Gastroesophageal sphincter (tissue), 3 donors: Measurements from ENCODE around the gene CYP4V2.

ENCODE experiments used
- EP300 ChIP-seq: sonication (generic); formaldehyde crosslinking; IDR thresholded peaks from one replicate; pipeline ENCODE4 v1.6.1; 2017; ENCODE audit warnings: antibody characterized with exemption, mild to moderate bottlenecking
- POLR2A ChIP-seq, 2 donors: fragments of 450-650 bp; IDR thresholded peaks; one replicate each; pipeline ENCODE4 v1.6.1; 2017; ENCODE audit warnings: antibody characterized with exemption in 2 of 2, mild to moderate bottlenecking in 2 of 2, moderate library complexity in 1 of 2
- POLR2AphosphoS5 ChIP-seq: sonication (generic); formaldehyde crosslinking; IDR thresholded peaks from one replicate; pipeline ENCODE4 v1.6.1; 2017; ENCODE audit warnings: antibody characterized with exemption
- TF ChIP-seq, protein P1 (sequence below), 4 experiments: fragments of 200-600 bp in 2 of 4; fragments of 450-650 bp in 2 of 4; sonication (generic) in 1 of 4; IDR thresholded peaks; one replicate each; pipeline ENCODE4 v1.5.1; 2017 to 2019; ENCODE audit warnings: antibody characterized with exemption in 4 of 4, mild to moderate bottlenecking in 2 of 4, moderate library complexity in 2 of 4

DNA sequence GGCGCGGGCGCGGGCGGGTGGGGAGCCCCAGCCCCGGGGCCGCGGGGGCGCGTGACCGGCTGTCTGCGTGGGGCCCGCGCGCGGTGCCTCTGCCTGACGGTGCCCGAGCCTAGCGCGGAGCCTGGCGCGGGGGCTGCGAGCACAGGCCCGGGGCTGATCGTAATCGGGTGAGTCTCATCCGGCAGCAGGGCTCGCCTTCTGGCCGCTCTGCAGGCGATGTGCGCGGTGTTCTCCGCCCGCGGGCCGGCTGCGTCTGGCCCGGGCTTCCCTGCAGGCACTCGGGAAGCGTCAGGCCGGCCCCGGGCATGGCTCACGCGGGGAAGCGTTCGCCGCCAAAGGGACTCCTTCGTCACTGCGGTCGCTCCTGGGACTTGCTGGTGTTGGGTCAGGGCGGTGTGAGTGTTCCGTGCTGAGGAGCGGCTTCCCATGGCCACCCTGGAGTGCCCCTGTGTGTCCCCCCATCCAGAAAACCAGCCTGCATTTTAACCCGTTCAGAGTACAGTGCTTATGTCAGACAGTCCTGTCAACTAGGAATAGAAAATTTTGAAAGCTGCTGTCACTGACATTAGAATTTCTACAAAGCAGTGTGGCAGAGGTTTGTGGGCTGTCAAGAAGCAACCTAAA, 46.3 kb upstream of the CYP4V2 start:
- TF ChIP-seq, protein P1, sequence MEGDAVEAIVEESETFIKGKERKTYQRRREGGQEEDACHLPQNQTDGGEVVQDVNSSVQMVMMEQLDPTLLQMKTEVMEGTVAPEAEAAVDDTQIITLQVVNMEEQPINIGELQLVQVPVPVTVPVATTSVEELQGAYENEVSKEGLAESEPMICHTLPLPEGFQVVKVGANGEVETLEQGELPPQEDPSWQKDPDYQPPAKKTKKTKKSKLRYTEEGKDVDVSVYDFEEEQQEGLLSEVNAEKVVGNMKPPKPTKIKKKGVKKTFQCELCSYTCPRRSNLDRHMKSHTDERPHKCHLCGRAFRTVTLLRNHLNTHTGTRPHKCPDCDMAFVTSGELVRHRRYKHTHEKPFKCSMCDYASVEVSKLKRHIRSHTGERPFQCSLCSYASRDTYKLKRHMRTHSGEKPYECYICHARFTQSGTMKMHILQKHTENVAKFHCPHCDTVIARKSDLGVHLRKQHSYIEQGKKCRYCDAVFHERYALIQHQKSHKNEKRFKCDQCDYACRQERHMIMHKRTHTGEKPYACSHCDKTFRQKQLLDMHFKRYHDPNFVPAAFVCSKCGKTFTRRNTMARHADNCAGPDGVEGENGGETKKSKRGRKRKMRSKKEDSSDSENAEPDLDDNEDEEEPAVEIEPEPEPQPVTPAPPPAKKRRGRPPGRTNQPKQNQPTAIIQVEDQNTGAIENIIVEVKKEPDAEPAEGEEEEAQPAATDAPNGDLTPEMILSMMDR (IDR thresholded peaks at IDR 0.05), result no peak
- no peak for TF ChIP-seq EP300
- no peak for TF ChIP-seq POLR2A (IDR thresholded peaks at IDR 0.05)
- TF ChIP-seq POLR2AphosphoS5, result peak; percentile 38
